Brain microvascular endothelial cell (primary cell): ENCODE data around the gene BARX1.
"Not testable (repeated sequence)": the region's sequence is repeated elsewhere in the genome, so short reads cannot be mapped to it uniquely, and the experiment has no call there.

Experiments
- DNase-seq: peaks from one replicate; pipeline ENCODE4 v3.0.0-alpha.2; 2020
- H3K27ac ChIP-seq: fragments of 250-450 bp; sonication (Bioruptor Pico); 2 replicates; pipeline ENCODE4 v1.5.1; 2020; ENCODE audit warnings: mild to moderate bottlenecking, moderate library complexity
- H3K27me3 ChIP-seq: fragments of 250-450 bp; sonication (Bioruptor Pico); replicated peaks from 2 replicates; pipeline ENCODE4 v1.5.1; 2020; ENCODE audit warnings: mild to moderate bottlenecking
- H3K36me3 ChIP-seq: fragments of 250-450 bp; sonication (Bioruptor Pico); replicated peaks from 2 replicates; pipeline ENCODE4 v1.5.1; 2020; ENCODE audit warnings: mild to moderate bottlenecking
- H3K4me3 ChIP-seq: 2 replicates; pipeline ENCODE4 v1.5.1; 2011; ENCODE audit warnings: low read depth, mild to moderate bottlenecking, control low read depth, low read length, moderate library complexity
- in situ Hi-C: cut with HindIII; loops from 2 replicates; pipeline ENCODE4 v1.10.0; 2017; ENCODE audit warnings: low sequenced_read_pairs, low pct_ligation_motif_present
- TF ChIP-seq, protein P1 (sequence below): IDR thresholded peaks from 2 replicates; pipeline ENCODE4 v1.5.1; 2011; ENCODE audit warnings: low read depth, mild to moderate bottlenecking, moderate library complexity, low read length, control low read depth, inconsistent platforms; ENCODE audit errors: missing control alignments

BARX1 gene

DNA sequence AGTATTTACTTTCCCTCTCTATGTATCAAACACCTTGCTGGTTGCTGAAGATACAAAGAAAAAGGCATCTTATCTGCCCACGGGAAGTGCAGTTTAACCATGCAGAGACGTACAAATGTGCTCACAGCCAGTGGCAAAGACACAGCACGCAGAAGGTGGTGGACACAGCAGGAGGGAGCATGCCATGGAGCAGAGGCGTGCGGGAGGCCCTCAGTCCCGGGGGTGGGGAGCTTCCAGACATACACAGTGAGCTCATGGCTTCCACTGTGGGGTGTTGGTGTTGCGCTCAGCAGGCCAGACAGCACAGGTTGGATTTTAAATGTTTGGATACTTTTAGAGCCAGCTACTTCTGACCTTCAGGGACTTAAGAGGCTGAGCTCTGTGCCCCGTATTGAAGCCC is 8.8 kb upstream of the BARX1 start:
- Histone ChIP-seq H3K27ac (no peak overlapping the region), H3K4me3 (no peak overlapping the region), H3K27me3 (peaks cover 27% of the 10 kb centered on the region), H3K36me3 (no peaks in the 10 kb centered on the region)
- peak; percentile 25 for DNase-seq
- in situ Hi-C loops, result no loop called here
- TF ChIP-seq, protein P1, sequence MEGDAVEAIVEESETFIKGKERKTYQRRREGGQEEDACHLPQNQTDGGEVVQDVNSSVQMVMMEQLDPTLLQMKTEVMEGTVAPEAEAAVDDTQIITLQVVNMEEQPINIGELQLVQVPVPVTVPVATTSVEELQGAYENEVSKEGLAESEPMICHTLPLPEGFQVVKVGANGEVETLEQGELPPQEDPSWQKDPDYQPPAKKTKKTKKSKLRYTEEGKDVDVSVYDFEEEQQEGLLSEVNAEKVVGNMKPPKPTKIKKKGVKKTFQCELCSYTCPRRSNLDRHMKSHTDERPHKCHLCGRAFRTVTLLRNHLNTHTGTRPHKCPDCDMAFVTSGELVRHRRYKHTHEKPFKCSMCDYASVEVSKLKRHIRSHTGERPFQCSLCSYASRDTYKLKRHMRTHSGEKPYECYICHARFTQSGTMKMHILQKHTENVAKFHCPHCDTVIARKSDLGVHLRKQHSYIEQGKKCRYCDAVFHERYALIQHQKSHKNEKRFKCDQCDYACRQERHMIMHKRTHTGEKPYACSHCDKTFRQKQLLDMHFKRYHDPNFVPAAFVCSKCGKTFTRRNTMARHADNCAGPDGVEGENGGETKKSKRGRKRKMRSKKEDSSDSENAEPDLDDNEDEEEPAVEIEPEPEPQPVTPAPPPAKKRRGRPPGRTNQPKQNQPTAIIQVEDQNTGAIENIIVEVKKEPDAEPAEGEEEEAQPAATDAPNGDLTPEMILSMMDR, result no peak

DNA sequence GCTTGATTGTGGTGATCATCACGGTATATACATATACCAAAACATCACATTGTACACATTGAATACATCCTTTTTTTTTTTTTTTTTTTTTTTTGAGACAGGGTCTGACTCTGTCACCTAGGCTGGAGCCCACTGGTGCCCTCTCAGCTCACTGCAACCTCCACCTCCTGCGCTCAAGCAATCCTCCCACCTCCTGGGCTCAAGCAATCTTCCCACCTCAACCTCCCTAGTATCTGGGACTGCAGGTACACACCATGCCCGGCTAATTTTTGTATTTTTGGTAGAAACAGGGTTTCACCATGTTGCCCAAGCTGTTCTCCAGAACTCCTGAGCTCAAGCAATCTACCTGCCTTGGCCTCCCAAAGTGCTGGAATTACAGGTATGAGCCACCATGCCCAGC is 8.3 kb upstream of the BARX1 start:
- in situ Hi-C loops, H3K4me3 ChIP-seq, DNase-seq, H3K27ac ChIP-seq, H3K36me3 ChIP-seq: not testable (repeated sequence)
- H3K27me3 ChIP-seq, result peaks cover 32% of the 10 kb centered on the region

DNA sequence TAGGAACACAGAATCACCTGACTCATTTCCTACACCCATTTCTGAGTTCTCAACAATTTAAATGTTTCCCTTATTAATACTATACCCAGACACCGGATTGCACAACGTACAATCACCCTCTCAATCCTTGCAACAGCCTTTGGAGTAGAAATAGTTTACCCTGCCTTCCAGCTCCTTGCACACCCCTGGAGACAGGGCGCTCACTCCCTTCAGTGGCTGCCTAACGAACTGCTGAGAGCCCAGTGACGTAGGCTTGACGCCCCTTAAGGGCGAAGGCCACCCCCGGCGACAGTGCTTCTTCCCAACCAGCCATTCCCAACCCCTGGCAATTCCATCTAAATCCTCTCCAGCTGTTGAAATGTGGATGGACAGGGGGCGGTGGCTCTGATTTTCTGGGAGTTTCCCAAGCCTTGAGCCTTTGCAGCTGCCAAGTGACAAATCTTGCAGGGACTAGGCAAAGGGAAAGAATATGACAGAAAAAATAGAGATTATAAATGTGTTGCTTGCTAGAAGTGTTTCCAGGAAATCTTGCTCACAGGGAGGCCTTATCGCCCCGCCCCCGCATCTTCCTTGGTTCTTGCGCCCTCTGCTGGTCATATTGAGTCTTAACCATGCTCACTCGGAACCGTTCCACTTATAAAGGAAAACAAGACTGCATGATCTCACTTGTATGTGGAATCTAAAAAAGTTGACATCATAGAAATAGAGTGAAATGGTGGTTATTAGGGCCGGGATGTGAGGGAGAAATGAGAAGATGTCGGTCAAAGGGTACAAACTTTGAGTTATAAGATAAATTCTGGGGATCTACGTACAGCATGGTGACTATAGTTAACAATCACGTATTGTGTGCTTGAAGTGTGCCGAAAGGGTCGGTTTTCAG is 7.6 kb upstream of the BARX1 start:
- H3K27ac ChIP-seq, result no peak overlapping the region
- no peaks in the 10 kb centered on the region for H3K36me3 ChIP-seq
- no peak overlapping the region for H3K4me3 ChIP-seq
- peaks cover 39% of the 10 kb centered on the region for H3K27me3 ChIP-seq
- TF ChIP-seq, protein P1, result peak; percentile 84
- in situ Hi-C loops, result no loop called here
- DNase-seq, result peak; percentile 79

DNA sequence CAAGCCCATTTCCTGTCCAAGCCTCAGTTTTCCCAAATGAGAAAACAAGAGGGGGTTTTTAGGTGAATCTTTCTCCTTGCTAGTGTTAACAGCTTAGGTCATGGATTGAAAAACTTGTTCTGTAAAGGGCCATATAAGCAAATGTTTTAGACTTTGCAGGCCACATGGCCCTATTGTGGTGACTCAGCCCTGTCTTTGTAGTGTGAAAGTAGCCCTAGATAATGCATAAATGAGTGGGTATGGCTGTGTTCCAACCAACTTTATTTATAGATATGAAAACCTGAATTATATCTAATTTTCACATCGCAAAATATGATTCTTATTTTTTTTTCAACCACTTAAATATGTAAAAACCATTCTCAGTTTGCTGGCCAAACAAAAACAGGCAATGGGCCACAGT is 6.9 kb upstream of the BARX1 start:
- in situ Hi-C loops, result no loop called here
- peaks cover 46% of the 10 kb centered on the region for H3K27me3 ChIP-seq
- no peak overlapping the region for H3K4me3 ChIP-seq
- H3K36me3 ChIP-seq, result no peaks in the 10 kb centered on the region
- no peak for DNase-seq
- TF ChIP-seq, protein P1, result no peak
- H3K27ac ChIP-seq, result no peak overlapping the region

DNA sequence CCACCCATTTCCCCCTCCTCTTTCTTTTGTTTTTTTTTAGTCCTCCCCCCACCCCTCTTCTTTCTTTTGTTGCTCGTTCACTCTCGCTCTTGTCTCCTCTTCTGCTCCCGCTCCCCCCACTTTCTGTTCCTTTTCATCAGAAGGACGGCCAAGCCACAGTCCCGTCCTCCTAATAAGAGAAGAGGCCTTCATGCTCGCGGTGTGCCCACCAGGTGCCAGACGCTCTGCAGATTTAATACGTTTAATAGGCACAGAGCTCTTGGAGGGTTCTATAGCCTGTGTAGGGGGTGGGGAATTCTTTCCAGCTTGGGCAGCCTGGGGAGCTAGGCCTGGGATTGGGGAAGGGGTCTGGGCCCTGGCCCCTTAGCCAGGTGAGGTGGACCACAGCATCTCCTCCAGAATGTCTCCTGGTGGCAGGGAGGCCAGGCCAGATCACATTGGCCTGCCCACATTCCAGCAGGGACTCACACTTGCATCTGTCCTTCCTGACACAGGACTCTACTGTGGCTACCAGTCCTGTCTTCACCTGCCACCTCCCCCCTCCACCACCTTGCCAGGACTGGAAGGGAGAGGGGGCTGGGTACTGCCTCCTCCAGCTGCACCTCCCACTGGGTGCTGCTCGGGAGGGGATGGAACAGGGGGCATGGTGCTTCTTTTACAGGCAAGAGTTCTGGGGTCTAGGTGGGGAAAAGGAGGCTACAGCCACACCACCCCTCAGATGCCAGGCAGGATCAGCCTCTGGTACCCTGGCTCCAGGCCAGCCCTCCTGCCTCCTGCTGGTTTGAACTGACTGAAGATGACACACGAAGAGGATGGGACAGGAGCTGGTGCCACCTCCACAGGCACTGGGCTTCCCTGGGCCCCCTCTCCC is 6.1 kb upstream of the BARX1 start:
- DNase-seq, result no peak
- TF ChIP-seq, protein P1, result no peak
- Histone ChIP-seq H3K4me3 (no peak overlapping the region), H3K27me3 (peaks cover 54% of the 10 kb centered on the region), H3K27ac (no peak overlapping the region), H3K36me3 (no peaks in the 10 kb centered on the region)
- in situ Hi-C loops, result no loop called here
